ENCODE data around the gene DHX57. TPM values are rescaled to one million over a fixed set of nuclear protein-coding genes. Genes with fewer than 3 reads are reported as not detected.
A peak's percentile ranks its signal among the peaks of the same experiment; 100 is the strongest.

The DHX57 gene
- total RNA-seq, 1 donor from 2014 or later, result 33.9 TPM

DNA sequence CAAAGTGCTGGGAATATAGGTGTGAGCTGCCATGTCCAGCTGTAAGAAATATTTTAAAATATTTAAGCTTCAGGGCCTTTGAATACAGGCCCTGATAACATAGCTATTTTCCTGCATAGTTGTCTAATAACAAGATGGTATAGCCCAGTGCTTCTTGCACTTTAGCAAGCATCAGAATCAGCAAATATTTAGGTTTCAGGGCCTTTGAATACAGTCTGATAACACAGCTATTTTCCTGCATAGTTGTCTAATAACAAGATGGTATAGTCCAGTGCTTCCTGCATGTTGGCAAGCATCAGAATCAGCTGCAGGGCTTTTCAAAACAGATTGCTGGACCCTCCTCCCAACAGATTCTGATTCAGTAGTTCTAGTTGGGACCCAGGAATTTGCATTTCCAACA lies 92.1 kb downstream of the DHX57 start:
- no peaks in the 10 kb centered on the region for H3K36me3 ChIP-seq
- no peak overlapping the region for H3K4me2 ChIP-seq
- no peak overlapping the region for H3K27ac ChIP-seq
- no peak for DNase-seq (ENCODE audit: low spot score)
- H3K9ac ChIP-seq, result no peak overlapping the region
- Mint-ChIP-seq H3K27ac (no peak overlapping the region), H3K27me3 (ENCODE audit: insufficient read depth, low read depth) (peaks cover 3% of the 10 kb centered on the region), H3K36me3 (peaks cover 4% of the 10 kb centered on the region), H3K4me3 (no peak overlapping the region), H3K4me1 (peaks cover 15% of the 10 kb centered on the region), H3K9me3 (no peaks in the 10 kb centered on the region)
- no peaks in the 10 kb centered on the region for H4K20me1 ChIP-seq (ENCODE audit: low read depth)
- H3K4me1 ChIP-seq, result peaks cover 10% of the 10 kb centered on the region
- TF ChIP-seq, protein P1, sequence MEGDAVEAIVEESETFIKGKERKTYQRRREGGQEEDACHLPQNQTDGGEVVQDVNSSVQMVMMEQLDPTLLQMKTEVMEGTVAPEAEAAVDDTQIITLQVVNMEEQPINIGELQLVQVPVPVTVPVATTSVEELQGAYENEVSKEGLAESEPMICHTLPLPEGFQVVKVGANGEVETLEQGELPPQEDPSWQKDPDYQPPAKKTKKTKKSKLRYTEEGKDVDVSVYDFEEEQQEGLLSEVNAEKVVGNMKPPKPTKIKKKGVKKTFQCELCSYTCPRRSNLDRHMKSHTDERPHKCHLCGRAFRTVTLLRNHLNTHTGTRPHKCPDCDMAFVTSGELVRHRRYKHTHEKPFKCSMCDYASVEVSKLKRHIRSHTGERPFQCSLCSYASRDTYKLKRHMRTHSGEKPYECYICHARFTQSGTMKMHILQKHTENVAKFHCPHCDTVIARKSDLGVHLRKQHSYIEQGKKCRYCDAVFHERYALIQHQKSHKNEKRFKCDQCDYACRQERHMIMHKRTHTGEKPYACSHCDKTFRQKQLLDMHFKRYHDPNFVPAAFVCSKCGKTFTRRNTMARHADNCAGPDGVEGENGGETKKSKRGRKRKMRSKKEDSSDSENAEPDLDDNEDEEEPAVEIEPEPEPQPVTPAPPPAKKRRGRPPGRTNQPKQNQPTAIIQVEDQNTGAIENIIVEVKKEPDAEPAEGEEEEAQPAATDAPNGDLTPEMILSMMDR (IDR thresholded peaks at IDR 0.05), result no peak
- TF ChIP-seq EZH2phosphoT487 (IDR thresholded peaks at IDR 0.05), result no peak
- TF ChIP-seq EZH2 (IDR thresholded peaks at IDR 0.05), result no peak
- peaks cover 15% of the 10 kb centered on the region for H3F3A ChIP-seq (ENCODE audit: low read depth)
- peaks cover 9% of the 10 kb centered on the region for H3K79me2 ChIP-seq (ENCODE audit: low read depth)
- H3K4me3 ChIP-seq, result no peak overlapping the region
- H3K27me3 ChIP-seq, result no peaks in the 10 kb centered on the region
- no peak overlapping the region for H2AFZ ChIP-seq (replicated peaks)
- no peaks in the 10 kb centered on the region for H3K9me3 ChIP-seq (ENCODE audit: low read depth)

DNA sequence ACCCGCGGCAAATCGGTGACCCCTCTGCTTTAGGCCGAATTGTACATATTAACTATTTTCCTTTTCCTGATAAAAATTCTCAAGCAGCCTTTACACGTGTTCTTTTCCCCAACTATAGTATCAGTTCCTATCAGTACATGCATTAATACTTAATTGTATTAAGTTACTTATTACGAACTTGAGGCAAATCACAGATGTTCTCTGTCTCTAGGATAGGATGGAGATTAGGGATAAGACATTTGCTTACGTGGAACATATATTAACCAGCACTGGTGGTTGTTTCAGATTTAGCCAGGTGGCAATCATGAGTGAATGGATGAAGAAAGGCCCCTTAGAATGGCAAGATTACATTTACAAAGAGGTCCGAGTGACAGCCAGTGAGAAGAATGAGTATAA lies 97.0 kb downstream of the DHX57 start:
- peak overlapping the region; percentile 78 for H2AFZ ChIP-seq (replicated peaks)
- H3K27me3 ChIP-seq, result peaks cover 26% of the 10 kb centered on the region
- H3F3A ChIP-seq (ENCODE audit: low read depth), result peaks cover 3% of the 10 kb centered on the region
- H3K36me3 ChIP-seq, result no peaks in the 10 kb centered on the region
- H3K9me3 ChIP-seq (ENCODE audit: low read depth), result no peaks in the 10 kb centered on the region
- Mint-ChIP-seq H3K4me3 (peak overlapping the region; percentile 100), H3K27me3 (ENCODE audit: insufficient read depth, low read depth) (peaks cover 3% of the 10 kb centered on the region), H3K4me1 (peaks cover 13% of the 10 kb centered on the region), H3K27ac (no peak overlapping the region), H3K9me3 (no peaks in the 10 kb centered on the region), H3K36me3 (peaks cover 4% of the 10 kb centered on the region)
- peak overlapping the region; percentile 63 for H3K4me3 ChIP-seq
- peaks cover 14% of the 10 kb centered on the region for H3K79me2 ChIP-seq (ENCODE audit: low read depth)
- peak overlapping the region; percentile 67 for H3K9ac ChIP-seq
- H3K27ac ChIP-seq, result no peak overlapping the region
- H4K20me1 ChIP-seq (ENCODE audit: low read depth), result no peaks in the 10 kb centered on the region
- peaks cover 4% of the 10 kb centered on the region for H3K4me1 ChIP-seq
- peak overlapping the region; percentile 81 for H3K4me2 ChIP-seq
- peak; percentile 12 for DNase-seq (ENCODE audit: low spot score)
- TF ChIP-seq EZH2phosphoT487 (IDR thresholded peaks at IDR 0.05) (no peak), EZH2 (IDR thresholded peaks at IDR 0.05) (no peak)
- TF ChIP-seq, protein P1 (IDR thresholded peaks at IDR 0.05), result no peak

DNA sequence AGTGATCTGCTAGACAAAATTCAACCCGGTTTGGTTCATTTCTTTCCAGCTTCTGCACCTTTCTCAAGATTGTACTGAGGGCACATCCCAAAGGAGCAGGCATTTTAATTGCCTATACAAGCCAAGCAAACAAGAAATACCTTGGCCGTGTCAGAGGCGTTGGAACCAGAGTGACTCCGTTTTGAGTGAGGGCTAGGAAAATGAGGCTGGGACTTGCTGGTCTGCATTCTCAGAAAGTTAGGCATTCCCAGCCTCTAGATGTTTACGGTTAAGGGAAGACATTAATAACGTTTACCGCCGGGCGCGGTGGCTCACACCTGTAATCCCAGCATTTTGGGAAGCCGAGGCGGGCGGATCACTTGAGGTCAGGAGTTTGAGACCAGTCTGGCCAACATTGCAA lies 99.2 kb downstream of the DHX57 start:
- Mint-ChIP-seq H3K36me3 (peaks cover 2% of the 10 kb centered on the region), H3K4me1 (peaks cover 13% of the 10 kb centered on the region), H3K9me3 (no peaks in the 10 kb centered on the region), H3K4me3 (peak overlapping the region; percentile 72), H3K27ac (no peak overlapping the region), H3K27me3 (ENCODE audit: insufficient read depth, low read depth) (peaks cover 3% of the 10 kb centered on the region)
- Histone ChIP-seq H2AFZ (replicated peaks) (no peak overlapping the region), H3K36me3 (no peaks in the 10 kb centered on the region), H3F3A (ENCODE audit: low read depth) (no peaks in the 10 kb centered on the region), H3K4me1 (peaks cover 4% of the 10 kb centered on the region), H3K4me3 (no peak overlapping the region), H3K27me3 (peaks cover 26% of the 10 kb centered on the region), H3K4me2 (no peak overlapping the region), H3K27ac (no peak overlapping the region), H3K9me3 (ENCODE audit: low read depth) (no peaks in the 10 kb centered on the region), H3K9ac (no peak overlapping the region), H4K20me1 (ENCODE audit: low read depth) (no peaks in the 10 kb centered on the region), H3K79me2 (ENCODE audit: low read depth) (peaks cover 14% of the 10 kb centered on the region)
- no peak for DNase-seq (ENCODE audit: low spot score)
- TF ChIP-seq EZH2phosphoT487 (IDR thresholded peaks at IDR 0.05), result no peak
- TF ChIP-seq, protein P1 (IDR thresholded peaks at IDR 0.05), result no peak

DNA sequence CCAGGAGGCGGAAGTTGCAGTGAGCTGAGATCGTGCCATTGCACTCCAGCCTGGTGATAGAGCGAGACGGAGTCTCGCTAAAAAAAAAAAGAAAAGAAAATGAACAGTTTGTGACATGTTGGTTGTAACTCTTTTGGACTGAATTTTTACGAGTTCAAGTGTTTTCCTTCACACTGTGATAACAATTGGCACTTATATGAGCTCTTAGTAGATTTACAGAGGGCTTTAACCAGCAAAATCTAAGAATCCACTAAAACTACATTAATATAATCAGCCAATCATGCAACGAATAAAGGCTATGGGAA lies 99.9 kb downstream of the DHX57 start:
- Histone ChIP-seq H3K36me3 (no peaks in the 10 kb centered on the region), H3K9me3 (ENCODE audit: low read depth) (no peaks in the 10 kb centered on the region), H3F3A (ENCODE audit: low read depth) (no peaks in the 10 kb centered on the region), H4K20me1 (ENCODE audit: low read depth) (no peaks in the 10 kb centered on the region), H3K27me3 (peaks cover 26% of the 10 kb centered on the region), H3K9ac (no peak overlapping the region), H3K4me3 (no peak overlapping the region), H2AFZ (replicated peaks) (no peak overlapping the region), H3K4me2 (no peak overlapping the region), H3K4me1 (peaks cover 4% of the 10 kb centered on the region), H3K79me2 (ENCODE audit: low read depth) (peaks cover 14% of the 10 kb centered on the region), H3K27ac (no peak overlapping the region)
- Mint-ChIP-seq H3K27ac (no peak overlapping the region), H3K36me3 (no peaks in the 10 kb centered on the region), H3K9me3 (no peaks in the 10 kb centered on the region), H3K4me3 (no peak overlapping the region), H3K27me3 (ENCODE audit: insufficient read depth, low read depth) (peaks cover 3% of the 10 kb centered on the region), H3K4me1 (peaks cover 13% of the 10 kb centered on the region)
- TF ChIP-seq EZH2 (IDR thresholded peaks at IDR 0.05), result no peak
- TF ChIP-seq EZH2phosphoT487 (IDR thresholded peaks at IDR 0.05), result no peak
- TF ChIP-seq, protein P1 (IDR thresholded peaks at IDR 0.05), result no peak
- DNase-seq (ENCODE audit: low spot score), result no peak
